Measurements from ENCODE around the gene WDR19.

WDR19 gene

DNA sequence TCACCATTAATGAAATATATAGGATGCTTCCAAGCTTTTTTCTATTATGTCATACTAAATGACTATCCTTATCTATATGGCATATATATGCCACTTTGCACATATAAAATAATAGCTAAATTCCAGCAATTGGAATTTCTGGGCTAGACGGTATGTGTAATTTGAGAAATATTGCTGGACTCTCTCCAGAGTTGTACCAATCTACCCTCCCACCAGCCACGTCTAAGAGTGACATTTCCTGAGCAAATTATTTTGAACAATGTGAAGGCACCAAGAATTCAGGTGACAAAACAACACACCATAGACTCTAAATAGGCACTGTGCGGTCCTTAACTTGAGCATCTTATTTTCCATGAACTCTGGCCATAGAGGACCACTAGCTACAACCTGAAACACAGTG lies 121.5 kb downstream of the WDR19 start:
- no peak for DNase-seq (ENCODE audit: low spot score)

GRCh38 chr4:39304651-39305050 lies 122.3 kb downstream of the WDR19 start:
- DNase-seq (ENCODE audit: low spot score) = no peak

DNA sequence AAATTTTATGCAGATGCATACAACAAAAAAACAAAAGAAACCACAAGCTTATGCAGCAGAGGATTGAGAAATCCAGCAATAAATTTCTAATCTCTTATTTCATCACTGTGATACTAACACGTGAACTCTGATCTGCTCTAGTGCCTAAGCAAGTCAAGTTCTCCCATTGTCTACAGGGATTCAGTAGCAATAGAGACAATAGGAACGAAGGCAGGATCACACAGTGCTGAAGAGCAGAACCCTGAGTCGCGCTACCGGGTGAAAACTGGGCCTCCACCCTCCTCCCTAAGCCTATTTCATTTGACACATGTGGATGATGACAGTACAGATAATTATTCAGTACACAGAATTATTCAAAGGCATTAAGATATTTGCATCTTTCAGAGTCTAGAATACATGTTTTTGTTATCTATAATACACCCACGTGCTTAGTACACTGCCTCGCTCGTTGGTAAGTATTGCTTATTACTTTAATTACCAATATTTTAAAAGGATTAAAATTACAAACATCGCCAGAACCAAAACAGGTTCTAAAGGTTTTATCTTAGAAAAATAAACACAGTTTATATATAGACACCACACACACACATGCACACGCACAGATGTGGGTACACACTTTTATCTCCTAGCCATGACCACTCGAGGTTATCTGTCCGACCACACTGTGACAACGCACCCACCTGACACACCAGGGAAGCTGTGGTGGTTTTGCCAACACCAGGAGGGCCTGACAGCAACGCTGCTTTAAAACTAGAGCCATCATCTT lies 123.8 kb downstream of the WDR19 start:
- no peak for DNase-seq (ENCODE audit: low spot score)

DNA sequence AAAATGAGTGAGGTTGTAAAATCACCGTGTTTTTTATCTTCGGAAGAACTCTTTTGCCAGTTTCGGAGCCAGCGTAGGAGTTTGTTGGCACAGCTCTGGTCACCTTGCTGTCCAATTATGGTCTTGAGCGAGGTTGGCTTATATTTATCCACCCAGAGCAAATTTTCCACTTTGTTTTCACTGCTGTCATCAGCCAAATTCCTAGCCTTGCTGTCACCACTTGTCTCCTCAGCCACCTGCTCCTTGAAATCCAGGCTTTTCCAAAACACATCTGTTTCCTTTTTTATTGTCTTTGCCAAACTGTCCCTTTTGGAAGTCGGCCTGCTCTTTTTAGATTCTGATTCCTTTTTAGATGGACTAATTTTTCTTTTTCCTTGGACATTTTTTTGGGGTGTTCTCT lies 126.3 kb downstream of the WDR19 start:
- DNase-seq (ENCODE audit: low spot score) = no peak

DNA sequence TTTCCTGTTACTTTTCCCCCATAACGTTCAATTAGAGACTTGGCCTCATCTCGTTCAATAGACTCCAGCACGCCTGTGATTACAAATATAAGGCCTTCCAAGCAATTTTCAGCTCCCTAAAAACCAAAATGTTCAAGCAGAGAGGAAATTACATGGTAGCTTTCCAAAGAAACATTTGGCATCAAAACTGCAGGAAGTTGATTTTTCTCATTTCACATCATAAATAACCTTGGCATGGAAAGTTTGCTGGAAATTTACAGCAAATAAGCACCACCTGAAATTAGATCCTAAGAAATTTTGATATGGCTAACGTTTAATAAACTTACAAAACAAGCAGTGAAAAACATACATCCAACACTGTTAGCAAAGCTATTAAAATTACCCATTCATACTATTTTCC lies 130.5 kb downstream of the WDR19 start:
- no peak for DNase-seq (ENCODE audit: low spot score)

DNA sequence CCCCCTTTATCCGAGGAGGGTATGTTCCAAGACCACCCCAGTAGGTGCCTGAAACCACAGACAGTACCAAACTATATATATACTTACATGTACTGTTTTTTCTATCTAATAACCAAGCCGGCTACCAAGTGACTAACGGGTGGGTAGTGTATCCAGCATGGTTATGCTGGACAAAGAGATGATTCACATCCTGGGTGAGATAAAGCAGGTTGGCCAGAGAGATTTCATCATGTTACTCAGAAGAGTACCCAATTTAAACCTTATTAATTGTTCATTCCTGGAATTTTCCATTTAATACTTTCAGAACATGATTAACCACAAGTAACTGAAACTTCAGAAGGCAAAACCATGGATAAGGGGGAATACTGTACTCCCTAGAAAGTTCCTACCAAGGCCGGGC lies 137.3 kb downstream of the WDR19 start:
- peak; percentile 56 for DNase-seq (ENCODE audit: low spot score)

GRCh38 chr4:39320381-39321115 lies 138.2 kb downstream of the WDR19 start:
- no peak for DNase-seq (ENCODE audit: low spot score)

DNA sequence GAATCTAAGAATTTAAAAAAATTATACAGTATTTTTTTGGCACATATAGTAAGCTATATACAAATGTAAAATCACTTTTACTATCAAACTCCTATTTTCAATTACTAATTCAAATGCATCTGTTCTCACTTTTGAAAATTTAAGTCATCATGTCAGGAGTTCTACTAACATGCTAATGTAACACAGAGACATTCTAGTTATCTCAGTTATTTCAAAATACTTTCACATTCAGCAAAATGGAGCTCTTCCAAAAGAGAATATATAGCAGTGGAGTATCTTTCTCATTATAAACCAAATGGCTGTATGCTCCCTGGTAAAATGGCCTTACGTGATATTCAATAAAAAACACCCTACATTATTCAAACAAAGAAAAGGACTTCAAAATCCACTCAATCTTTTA lies 141.5 kb downstream of the WDR19 start:
- DNase-seq (ENCODE audit: low spot score) = no peak

GRCh38 chr4:39324446-39324845 lies 142.1 kb downstream of the WDR19 start:
- no peak for DNase-seq (ENCODE audit: low spot score)

GRCh38 chr4:39324897-39325613 lies 142.7 kb downstream of the WDR19 start:
- no peak for DNase-seq (ENCODE audit: low spot score)

GRCh38 chr4:39326468-39326977 lies 144.2 kb downstream of the WDR19 start:
- DNase-seq (ENCODE audit: low spot score) = no peak

- no peak for DNase-seq (ENCODE audit: low spot score)
These were observed 148.0 kb downstream of the WDR19 start for GRCh38 chr4:39330353-39330752.

DNA sequence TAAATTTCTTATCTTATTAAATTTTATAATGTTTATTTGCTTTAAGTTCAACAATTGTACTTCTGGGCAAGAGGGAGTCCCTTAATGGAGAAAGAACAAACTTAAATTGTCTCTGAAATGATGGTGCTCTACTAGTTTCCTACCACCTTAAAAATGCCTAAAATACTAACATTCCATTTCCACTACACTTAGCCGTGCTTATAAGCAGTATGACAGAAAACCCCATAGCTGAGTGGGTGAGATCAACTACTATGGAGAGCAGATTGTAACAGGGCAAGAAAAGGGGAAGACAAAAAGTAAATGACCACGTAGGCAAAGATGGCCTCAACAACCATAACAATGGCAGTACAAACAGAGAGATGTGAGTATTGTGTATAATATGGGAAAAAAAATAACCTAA lies 148.9 kb downstream of the WDR19 start:
- DNase-seq (ENCODE audit: low spot score) = no peak

All from COLO829 (cell line).